ENCODE results near the gene KCNIP3.
"Not testable (repeated sequence)": the region's sequence is repeated elsewhere in the genome, so short reads cannot be mapped to it uniquely, and the experiment has no call there.

Gene KCNIP3

GRCh38 chr2:95374029-95374428 is 76.9 kb downstream of the KCNIP3 start:
- H3K4me3 ChIP-seq (ENCODE audit: low read length), result no peak overlapping the region
- no peak for TF ChIP-seq CTCF (conservative IDR thresholded peaks at IDR 0.05; ENCODE audit: low read depth, low read length)
- no peak for DNase-seq (ENCODE audit: low read depth)

GRCh38 chr2:95374451-95374920 is 77.3 kb downstream of the KCNIP3 start:
- DNase-seq (ENCODE audit: low read depth), result no peak
- H3K4me3 ChIP-seq (ENCODE audit: low read length), result no peak overlapping the region
- no peak for TF ChIP-seq CTCF (conservative IDR thresholded peaks at IDR 0.05; ENCODE audit: low read depth, low read length)

GRCh38 chr2:95374921-95375471 is 77.8 kb downstream of the KCNIP3 start:
- DNase-seq (ENCODE audit: low read depth), result no peak
- TF ChIP-seq CTCF (conservative IDR thresholded peaks at IDR 0.05; ENCODE audit: low read depth, low read length), result no peak
- no peak overlapping the region for H3K4me3 ChIP-seq (ENCODE audit: low read length)

GRCh38 chr2:95375532-95376150 is 78.5 kb downstream of the KCNIP3 start:
- TF ChIP-seq CTCF (conservative IDR thresholded peaks at IDR 0.05; ENCODE audit: low read depth, low read length), result no peak
- no peak for DNase-seq (ENCODE audit: low read depth)
- H3K4me3 ChIP-seq (ENCODE audit: low read length), result no peak overlapping the region

GRCh38 chr2:95376311-95377215 is 79.4 kb downstream of the KCNIP3 start:
- H3K4me3 ChIP-seq (ENCODE audit: low read length), result no peak overlapping the region
- no peak for TF ChIP-seq CTCF (conservative IDR thresholded peaks at IDR 0.05; ENCODE audit: low read depth, low read length)
- DNase-seq (ENCODE audit: low read depth), result no peak

- H3K4me3 ChIP-seq (ENCODE audit: low read length), result no peak overlapping the region
- DNase-seq (ENCODE audit: low read depth), result no peak
- no peak for TF ChIP-seq CTCF (conservative IDR thresholded peaks at IDR 0.05; ENCODE audit: low read depth, low read length)
Measured at GRCh38 chr2:95377216-95378123, 80.3 kb downstream of the KCNIP3 start.

GRCh38 chr2:95378281-95378680 is 81.1 kb downstream of the KCNIP3 start:
- not testable (repeated sequence) for H3K4me3 ChIP-seq (ENCODE audit: low read length); DNase-seq (ENCODE audit: low read depth)
